Urinary bladder (tissue), 4 donors: Measurements from ENCODE around the gene BMP6. TPM values are rescaled to one million over a fixed set of nuclear protein-coding genes. Genes with fewer than 3 reads are reported as not detected.
"Not testable (repeated sequence)": the region's sequence is repeated elsewhere in the genome, so short reads cannot be mapped to it uniquely, and the experiment has no call there.

Source experiments
- DNase-seq: peaks from one replicate; pipeline ENCODE4 v3.0.0-alpha.2; 2015; ENCODE audit errors: extremely low spot score
- H3K27ac ChIP-seq: one replicate; pipeline ENCODE4 v1.5.1; 2013; ENCODE audit warnings: low read depth, mild to moderate bottlenecking, moderate library complexity
- H3K36me3 ChIP-seq: one replicate; pipeline ENCODE4 v1.6.1; 2013; ENCODE audit warnings: mild to moderate bottlenecking, moderate library complexity; ENCODE audit not compliant: insufficient read depth
- H3K4me1 ChIP-seq: one replicate; pipeline ENCODE4 v1.6.1; 2013; ENCODE audit warnings: mild to moderate bottlenecking, moderate library complexity; ENCODE audit not compliant: insufficient read depth
- H3K4me3 ChIP-seq: one replicate; pipeline ENCODE4 v1.5.1; 2013; ENCODE audit warnings: low read depth, low read length
- WGBS: extraction: QIAGEN DNeasy Blood & Tissue Kit; methylation state at CpG from one replicate; pipeline ENCODE4 v1.1.7; 2013; 5-methylcytosine and 5-hydroxymethylcytosine counted together
- polyA plus RNA-seq: library from polyadenylated mRNA; stranded (reverse); fragments of 200-250 nt; gene quantifications from one replicate; pipeline ENCODE4 v1.2.3, GENCODE V29; 2013
- total RNA-seq: library from RNA; depleted of rRNA; stranded (reverse); fragments of >200 nt; gene quantifications from one replicate; pipeline ENCODE4 v1.2.3, GENCODE V29; 2014
- donor health status: healthy with polysubstance abuse.
- donor health status: healthy.

Gene BMP6
- total and polyA plus RNA-seq, 2 donors, result 3.8 to 11.7 TPM

DNA sequence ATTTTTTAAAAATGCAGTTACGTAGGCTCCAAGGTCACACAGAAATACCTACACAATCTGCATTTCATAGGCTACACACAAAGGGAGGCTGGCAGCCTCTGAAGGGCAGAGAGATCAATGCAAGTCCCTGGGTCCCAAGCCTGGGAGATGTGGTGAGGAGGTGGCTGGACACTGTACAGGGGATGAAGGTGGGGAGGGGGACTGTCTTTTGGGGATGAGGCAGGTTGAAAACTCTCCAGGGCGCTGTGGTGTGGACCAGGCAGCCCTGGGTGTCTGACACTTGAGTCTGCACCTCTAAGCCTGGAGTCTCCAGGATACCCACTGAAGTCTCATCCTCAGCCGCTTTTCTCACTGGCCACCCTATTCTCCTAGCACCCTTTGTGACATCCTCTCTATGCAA, 160.2 kb downstream of the BMP6 start:
- 99% methylated on average over 3 of the region's 3 CpGs for WGBS
- DNase-seq, result no peak
- no peaks in the 10 kb centered on the region for H3K4me1 ChIP-seq
- peaks cover 6% of the 10 kb centered on the region for H3K36me3 ChIP-seq
- no peak overlapping the region for H3K4me3 ChIP-seq
- H3K27ac ChIP-seq, result no peak overlapping the region

DNA sequence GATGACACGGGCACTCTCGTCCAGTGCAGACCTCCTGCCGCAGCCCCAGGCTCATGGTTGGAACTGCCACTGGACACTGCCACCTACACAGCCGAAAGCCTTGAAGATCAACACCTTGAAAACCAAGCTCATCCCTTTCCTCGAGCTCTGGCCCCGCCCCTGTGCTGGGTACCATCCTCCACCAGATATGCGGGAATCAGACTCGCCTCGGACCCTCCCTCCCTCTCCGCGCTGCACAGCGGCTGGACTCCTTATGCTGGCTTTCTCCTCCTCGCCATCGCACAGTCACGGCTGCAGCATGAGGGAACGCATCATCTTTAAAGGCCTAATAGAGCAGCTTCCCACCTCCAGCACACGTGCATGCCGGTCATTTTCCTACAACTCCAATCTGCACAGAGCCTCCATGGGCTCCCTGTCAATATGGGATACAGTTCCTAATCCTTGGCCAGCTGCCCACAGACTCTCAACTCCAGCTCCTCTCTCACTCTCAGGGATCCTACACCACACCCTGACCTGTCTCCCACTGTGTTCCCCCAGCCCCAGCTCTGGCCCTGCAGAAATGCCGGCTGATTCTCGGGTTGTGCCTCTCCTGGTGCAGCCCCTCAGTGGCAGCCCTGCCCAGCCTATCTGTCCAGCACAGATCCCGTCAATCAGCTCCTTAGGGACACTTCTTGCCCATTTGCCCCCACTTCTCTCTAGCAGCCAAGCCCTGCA, 161.5 kb downstream of the BMP6 start:
- peaks cover 5% of the 10 kb centered on the region for H3K36me3 ChIP-seq
- 95% methylated on average over 21 of the region's 21 CpGs for WGBS
- DNase-seq, result no peak
- H3K4me1 ChIP-seq, result no peaks in the 10 kb centered on the region
- no peak overlapping the region for H3K27ac ChIP-seq
- no peak overlapping the region for H3K4me3 ChIP-seq

DNA sequence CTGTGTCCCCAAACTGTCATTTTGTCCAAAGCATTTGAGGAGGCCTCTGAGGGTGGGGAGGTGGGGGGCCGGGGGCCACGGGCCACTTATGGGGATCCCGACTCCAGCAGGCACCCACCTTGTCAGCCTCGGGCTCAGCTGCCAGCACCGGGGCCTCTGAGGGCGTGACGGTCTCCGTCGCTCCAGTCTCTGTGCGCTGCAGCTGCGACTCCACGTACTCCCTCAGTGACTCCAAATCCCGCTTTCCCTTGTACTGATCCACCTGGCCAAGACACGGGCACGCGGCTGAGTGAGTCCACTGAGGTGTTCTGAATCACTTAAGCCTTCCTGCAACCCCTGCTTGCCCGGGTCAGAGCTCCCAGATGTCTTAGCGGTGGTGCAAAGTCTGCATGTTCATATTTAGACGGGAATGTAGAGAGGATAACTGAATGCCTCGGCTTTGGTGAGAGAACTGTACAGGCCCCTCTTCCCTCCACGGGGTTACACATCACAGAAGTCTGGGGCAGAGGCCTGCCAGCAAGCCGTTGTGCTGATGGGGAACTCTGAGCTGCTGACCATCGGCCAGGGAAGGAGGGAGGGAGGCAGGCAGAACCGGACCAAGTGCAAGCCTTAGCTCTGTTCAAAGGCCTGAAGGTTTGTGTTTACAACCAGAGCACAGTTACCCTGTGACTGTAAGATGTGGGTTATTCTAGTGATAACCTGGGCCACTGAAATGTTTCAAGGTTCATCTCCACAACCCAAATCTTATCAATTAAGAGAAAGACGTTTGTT, 162.9 kb downstream of the BMP6 start:
- 92% methylated on average over 25 of the region's 25 CpGs for WGBS
- no peak for DNase-seq
- H3K36me3 ChIP-seq, result no peaks in the 10 kb centered on the region
- no peak overlapping the region for H3K4me3 ChIP-seq
- no peak overlapping the region for H3K27ac ChIP-seq
- no peaks in the 10 kb centered on the region for H3K4me1 ChIP-seq

DNA sequence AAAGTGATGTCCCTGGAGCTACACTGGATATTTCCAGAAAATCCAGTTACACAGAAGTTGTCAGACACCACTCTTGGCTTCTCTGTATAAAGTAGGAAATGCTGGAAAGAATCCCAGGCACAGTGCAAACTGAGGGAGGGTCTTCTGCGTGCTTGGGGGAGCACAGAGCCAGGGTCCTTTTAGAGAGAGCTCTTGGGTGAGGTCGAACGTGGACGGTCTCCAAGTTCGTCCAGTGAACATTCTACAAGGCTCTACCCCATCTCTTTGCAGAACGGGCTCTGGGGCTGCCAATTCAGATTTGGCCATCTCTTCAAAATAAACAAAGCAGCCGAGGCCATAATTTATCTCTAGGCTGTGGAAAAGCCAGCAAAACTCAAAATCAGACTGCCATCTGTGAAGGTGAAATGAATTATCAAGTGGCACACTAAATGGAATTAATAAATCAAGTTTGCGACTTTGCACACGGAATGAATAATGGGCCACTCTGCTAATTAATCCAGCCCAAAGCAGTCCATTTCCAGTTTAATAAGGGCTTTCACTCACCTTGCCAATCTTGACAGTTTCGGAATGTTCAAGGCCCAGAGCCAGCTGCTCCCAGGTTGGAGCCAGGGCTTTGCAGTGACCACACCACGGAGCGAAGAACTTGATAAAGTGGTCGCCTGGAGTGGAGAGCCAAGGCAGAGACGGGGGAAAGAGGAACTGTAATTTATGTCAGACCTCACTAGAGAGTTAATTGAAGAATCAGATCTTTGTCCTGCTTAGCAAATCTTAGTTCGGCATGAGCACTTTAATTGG, 165.4 kb downstream of the BMP6 start:
- Histone ChIP-seq H3K4me1 (no peaks in the 10 kb centered on the region), H3K27ac (no peak overlapping the region), H3K36me3 (no peaks in the 10 kb centered on the region), H3K4me3 (no peak overlapping the region)
- no peak for DNase-seq
- 72% methylated on average over 15 of the region's 15 CpGs for WGBS

DNA sequence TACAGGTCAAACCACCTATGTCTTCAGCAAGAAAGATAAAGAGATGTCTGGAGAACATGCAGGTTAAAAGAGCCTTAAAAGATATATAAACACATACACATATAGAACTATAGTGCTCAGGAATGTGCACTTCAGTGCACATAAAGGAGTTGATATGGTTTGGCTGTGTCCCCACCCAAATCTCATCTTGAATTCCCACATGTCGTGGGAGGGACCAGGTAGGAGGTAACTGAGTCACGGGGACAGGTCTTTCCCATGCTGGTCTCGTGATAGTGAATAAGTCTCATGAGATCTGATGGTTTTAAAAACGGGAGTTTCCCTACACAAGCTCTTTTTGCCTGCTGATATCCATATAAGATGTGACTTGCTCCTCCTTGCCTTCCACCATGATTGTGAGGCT, 166.5 kb downstream of the BMP6 start:
- WGBS, result 96% methylated on average over 4 of the region's 4 CpGs
- H3K4me1 ChIP-seq, H3K27ac ChIP-seq, H3K4me3 ChIP-seq, H3K36me3 ChIP-seq, DNase-seq: not testable (repeated sequence)

DNA sequence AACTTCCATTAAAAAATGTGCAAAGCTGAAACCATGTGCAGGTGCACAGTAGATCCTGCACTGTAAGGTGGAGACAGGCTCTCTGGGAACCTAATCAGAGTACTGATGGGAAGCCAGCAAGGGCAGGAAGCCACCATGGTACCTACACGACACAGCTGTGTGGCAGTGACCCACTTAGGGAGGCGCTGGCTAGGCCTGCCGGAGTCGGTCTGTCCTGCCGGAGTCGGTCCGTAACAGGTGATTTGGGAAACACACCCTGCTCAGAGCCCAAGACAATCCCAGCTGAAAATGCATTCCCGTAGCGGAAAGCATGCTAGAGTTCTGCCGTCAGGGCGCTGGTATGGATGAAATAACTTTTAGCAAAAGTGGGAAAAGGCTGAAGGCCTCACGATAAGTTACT, 167.4 kb downstream of the BMP6 start:
- DNase-seq, result no peak
- H3K27ac ChIP-seq, result no peak overlapping the region
- H3K36me3 ChIP-seq, result no peaks in the 10 kb centered on the region
- 97% methylated on average over 12 of the region's 12 CpGs for WGBS
- no peaks in the 10 kb centered on the region for H3K4me1 ChIP-seq
- H3K4me3 ChIP-seq, result no peak overlapping the region

DNA sequence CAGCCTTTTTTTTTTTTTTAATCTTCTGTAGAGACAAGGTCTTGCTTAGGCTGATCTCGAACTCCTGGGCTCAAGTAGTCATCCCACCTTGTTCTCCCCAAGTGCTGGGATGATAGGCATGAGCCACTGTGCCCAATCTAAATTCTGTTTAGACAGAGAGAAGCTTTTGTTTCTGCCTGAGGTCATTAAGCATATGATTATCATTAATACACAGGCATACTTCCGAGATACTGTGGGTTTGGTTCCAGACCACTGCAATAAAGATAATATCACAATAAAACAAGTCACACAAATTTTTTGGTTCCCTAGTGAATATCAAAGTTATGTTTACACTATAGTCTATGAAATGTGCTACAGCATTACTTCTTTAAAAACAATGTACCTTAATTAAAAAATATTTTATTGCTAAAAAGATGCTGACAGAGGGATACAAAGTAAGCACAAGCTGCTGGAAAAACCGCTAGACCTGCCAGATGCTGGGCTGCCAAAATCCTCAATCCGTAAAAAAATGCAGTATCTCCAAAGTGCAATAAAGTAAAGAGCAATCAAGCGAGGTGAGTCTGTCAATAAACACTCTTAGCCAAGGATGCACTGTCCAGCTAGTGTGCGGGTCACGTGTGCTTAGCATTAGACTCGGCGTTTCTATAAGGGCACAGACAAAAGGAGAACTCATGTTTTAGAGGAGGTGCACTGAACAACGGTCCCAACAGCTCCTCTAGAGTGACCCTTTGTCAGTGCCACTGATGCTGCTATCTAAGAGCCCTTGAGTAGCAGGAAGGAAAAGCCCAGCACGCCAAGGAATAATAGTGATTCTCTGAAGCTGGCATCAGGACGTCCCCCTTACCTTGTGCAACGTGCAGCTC, 168.6 kb downstream of the BMP6 start:
- WGBS, result 70% methylated on average over 13 of the region's 13 CpGs
- peaks cover 3% of the 10 kb centered on the region for H3K36me3 ChIP-seq
- H3K4me3 ChIP-seq, result no peak overlapping the region
- H3K4me1 ChIP-seq, result no peaks in the 10 kb centered on the region
- no peak overlapping the region for H3K27ac ChIP-seq
- DNase-seq, result no peak

DNA sequence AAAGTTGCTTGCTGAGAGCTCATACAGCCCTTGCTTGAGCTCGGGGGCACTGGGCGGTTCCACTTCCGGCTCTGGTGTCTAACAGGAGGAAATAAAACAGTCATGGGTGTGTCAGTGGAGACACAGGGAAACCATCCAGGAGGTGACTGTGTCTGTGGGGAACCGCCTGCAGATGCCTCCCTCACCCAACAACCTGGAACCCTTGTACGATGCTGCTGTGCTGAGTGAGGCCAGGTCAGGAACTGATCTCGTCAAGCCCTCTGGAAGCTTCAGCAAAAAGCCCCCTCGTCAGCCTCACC, 169.2 kb downstream of the BMP6 start:
- 84% methylated on average over 7 of the region's 7 CpGs for WGBS
- DNase-seq, result no peak
- H3K36me3 ChIP-seq, result peaks cover 3% of the 10 kb centered on the region
- no peak overlapping the region for H3K27ac ChIP-seq
- H3K4me3 ChIP-seq, result no peak overlapping the region
- H3K4me1 ChIP-seq, result no peaks in the 10 kb centered on the region

DNA sequence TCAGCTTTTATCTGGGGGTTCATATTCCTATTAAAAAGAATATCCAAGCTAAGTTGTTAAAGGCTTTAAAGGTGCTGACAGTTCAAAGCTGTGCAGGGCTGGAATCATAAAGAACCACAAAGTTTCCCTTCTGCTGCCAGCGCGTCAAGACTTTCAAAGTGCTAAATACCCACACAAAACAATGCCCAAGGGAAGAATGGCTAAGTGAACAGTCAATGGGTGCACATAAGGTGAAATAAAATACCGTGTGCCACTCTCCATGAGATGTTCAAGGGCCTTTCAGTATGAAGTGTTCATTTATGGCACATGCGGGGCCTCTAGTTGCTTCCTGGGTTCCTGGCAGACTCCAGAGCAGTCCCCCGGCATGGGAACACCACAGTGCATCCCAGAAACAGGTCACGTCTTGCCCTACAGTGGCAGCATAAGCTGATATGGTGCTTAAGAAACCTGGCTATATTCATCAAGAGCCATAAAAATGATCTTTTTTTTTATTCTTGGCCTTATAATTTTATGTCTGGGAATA, 170.6 kb downstream of the BMP6 start:
- Histone ChIP-seq H3K27ac (no peak overlapping the region), H3K4me3 (no peak overlapping the region), H3K36me3 (peaks cover 3% of the 10 kb centered on the region), H3K4me1 (no peaks in the 10 kb centered on the region)
- WGBS, result 88% methylated on average over 6 of the region's 6 CpGs
- no peak for DNase-seq

DNA sequence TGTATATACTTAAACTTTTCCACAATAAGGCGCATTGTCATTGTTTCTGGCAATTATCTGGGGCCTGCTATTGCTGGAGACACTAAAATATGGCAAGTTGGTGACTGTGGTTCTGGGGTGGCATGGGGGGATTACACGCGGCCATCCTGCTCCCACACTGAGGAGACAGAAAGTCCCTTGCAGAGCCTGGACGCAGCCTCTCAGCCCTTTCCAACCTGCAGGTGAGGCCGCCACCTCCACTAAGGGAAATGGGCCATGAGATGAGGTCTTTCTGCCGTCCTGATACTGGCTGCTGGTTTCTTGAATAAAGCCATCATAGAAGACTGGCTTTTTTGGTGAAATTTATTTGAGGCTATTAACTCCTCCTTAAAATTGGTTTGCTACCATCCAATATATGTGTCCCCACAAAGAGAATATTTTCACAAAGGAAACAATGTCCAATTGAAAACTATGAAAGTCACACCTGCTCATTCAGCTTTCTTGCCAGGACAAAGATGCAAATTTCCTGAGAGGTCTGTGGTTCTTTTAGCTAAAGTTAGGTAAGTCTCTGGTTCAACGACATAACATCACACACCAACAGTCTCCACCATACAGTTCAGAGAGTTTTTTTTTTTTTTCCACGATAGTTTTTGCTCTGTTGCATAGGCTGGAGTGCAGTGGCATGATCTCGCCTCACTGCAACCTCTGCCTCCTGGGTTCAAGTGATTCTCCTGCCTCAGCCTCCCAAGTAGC, 171.7 kb downstream of the BMP6 start:
- Histone ChIP-seq H3K4me1 (no peaks in the 10 kb centered on the region), H3K27ac (no peak overlapping the region), H3K36me3 (peaks cover 3% of the 10 kb centered on the region), H3K4me3 (no peak overlapping the region)
- DNase-seq, result no peak
- WGBS, result 95% methylated on average over 9 of the region's 9 CpGs

DNA sequence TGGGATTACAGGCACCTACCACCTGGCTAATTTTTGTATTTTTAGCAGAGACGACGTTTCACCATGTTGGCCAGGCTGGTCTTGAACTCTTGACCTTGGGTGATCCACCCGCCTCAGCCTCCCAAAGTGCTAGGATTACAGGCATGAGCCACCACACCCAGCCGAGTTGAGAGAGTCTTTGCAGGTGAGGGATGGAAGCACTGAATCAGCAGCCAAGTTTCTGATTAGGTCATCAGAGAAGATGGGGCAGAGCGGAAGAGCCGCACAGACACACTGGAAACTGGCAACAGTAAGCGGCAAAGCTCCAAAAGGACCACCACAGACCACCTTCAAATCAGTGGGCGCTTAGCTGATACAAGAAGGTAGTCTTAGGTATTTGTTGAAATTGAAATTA, 172.3 kb downstream of the BMP6 start:
- H3K27ac ChIP-seq, H3K36me3 ChIP-seq, H3K4me1 ChIP-seq, H3K4me3 ChIP-seq, DNase-seq: not testable (repeated sequence)
- WGBS, result 92% methylated on average over 8 of the region's 8 CpGs

DNA sequence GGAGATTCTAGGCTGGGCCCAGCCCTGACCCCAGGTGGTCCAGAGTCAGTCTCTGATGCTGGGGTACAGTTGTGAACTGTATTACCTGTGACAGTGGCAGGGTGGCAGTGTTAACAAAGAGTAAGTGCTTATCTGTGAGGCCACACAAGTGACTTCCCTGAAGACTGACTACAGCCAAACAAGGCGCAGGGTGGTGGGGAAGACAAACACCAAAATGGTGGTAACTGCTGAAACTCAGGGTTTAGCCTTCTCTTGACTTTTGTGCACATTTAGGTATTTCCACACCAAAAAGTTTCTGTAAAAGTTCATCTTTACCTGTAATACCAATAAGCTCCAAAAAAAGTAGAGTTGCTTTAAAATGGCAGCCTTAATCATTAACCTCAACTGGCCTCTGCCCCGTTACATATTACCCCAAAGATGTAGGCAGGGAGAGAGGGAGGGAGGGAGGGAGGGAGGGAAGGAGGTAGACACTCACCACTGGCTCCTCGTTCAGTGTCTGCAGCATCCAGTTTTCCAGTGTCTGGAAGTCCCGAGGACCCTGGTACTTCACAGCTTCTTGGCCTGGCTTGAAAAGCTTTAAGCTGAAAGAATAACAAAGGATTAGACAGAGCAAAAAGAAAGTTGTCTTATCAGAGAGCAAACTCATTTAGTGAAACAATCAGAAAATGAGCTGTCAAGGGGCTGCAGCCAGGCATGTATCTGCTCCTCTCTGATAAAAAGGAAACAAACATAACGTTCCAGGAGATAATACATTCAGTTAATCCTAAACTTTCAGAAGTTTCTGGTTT, 173.4 kb downstream of the BMP6 start:
- WGBS, result 56% methylated on average over 5 of the region's 5 CpGs
- H3K4me1 ChIP-seq, result no peaks in the 10 kb centered on the region
- DNase-seq, result no peak
- peaks cover 3% of the 10 kb centered on the region for H3K36me3 ChIP-seq
- no peak overlapping the region for H3K27ac ChIP-seq
- H3K4me3 ChIP-seq, result no peak overlapping the region
